Measurements from ENCODE around the gene GTF3C2. TPM values are rescaled to one million over a fixed set of nuclear protein-coding genes. Genes with fewer than 3 reads are reported as not detected.
A peak's percentile ranks its signal among the peaks of the same experiment; 100 is the strongest.
"Not testable (repeated sequence)": the region's sequence is repeated elsewhere in the genome, so short reads cannot be mapped to it uniquely, and the experiment has no call there.

The GTF3C2 gene
- total and polyA plus RNA-seq, 2 donors = 31.1 to 39.9 TPM

DNA sequence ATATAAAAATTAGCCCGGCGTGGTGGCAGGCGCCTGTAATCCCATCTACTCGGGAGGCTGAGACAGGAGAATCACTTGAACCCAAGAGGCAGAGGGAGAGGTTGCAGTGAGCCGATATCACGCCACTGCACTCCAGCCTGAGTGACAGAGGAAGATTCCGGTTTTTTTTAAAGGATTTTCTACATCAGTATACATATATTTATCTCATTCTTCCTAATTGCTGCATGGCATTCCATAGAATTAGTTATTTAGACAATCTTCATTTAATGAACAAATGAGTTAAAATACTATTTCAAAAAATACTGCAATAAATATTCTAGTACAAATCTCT lies 2.0 kb downstream of the GTF3C2 start:
- 99% methylated on average over 7 of the region's 7 CpGs for WGBS
- no peak for DNase-seq (ENCODE audit: low read depth in 6 of 9, low spot score in 9 of 9)
- no peak overlapping the region for H3K4me3 ChIP-seq (ENCODE audit: low read length in 2 of 2)
- peaks cover 0 to 10% of the 10 kb centered on the region in 2 donors for H3K36me3 ChIP-seq (ENCODE audit: control insufficient read depth in 2 of 2, insufficient read depth in 2 of 2, low read length in 1 of 2)
- H3K4me1 ChIP-seq (ENCODE audit: control insufficient read depth in 2 of 2, insufficient read depth in 2 of 2, low read length in 2 of 2) = peaks cover 10 to 18% of the 10 kb centered on the region in 2 donors
- no peak overlapping the region for H3K27ac ChIP-seq (ENCODE audit: low read depth in 1 of 2, low read length in 1 of 2)
- H3K27me3 ChIP-seq (ENCODE audit: control insufficient read depth in 2 of 2, insufficient read depth in 1 of 2, low read length in 1 of 2) = no peaks in the 10 kb centered on the region
- H3K9me3 ChIP-seq (ENCODE audit: control insufficient read depth in 2 of 2, insufficient read depth in 1 of 2, low read length in 1 of 2) = peaks cover 0 to 4% of the 10 kb centered on the region in 2 donors

DNA sequence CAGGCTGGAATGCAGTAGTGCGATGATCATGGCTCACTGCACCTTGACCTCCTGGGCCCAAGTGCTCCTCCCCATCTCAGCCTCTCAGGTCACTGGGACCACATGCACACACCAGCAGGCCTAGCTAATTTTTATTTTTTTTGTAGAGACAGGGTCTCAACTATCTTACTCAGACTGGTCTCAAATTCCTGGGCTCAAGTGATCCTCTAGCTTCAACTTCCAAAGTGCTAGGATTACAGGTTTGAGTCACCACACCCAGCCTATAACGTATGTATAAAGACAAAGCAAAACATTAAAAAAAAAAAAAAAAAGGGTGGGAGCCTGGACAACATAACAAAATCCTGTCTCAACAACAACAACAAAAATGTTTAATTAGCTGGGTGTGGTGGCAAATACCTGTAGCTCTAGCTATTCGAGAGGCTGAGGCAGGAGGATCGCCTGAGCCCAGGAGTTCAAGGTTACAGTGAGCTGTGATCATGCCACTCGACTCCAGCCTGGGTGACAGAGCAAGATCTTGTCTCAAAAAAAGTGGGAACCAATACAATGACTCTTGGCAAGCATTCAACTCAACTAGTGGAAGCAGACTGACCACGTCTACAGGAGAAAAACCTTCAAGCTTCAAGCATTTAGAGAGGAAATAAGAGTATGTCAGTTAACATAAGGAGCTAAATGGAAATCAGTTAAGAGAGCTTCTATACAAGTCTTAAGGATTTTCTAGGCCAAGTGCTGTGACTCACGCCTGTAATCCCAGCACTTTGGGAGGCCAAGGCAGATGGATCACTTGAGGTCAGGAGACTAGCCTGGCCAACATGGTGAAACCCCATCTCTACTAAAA lies 2.6 kb downstream of the GTF3C2 start:
- H3K27ac ChIP-seq (ENCODE audit: low read depth in 1 of 2, low read length in 1 of 2) = no peak overlapping the region
- H3K9me3 ChIP-seq (ENCODE audit: control insufficient read depth in 2 of 2, insufficient read depth in 1 of 2, low read length in 1 of 2) = peaks cover 0 to 4% of the 10 kb centered on the region in 2 donors
- WGBS = 92% methylated on average over 7 of the region's 7 CpGs
- peaks cover 10 to 18% of the 10 kb centered on the region in 2 donors for H3K4me1 ChIP-seq (ENCODE audit: control insufficient read depth in 2 of 2, insufficient read depth in 2 of 2, low read length in 2 of 2)
- no peak for DNase-seq (ENCODE audit: low read depth in 6 of 9, low spot score in 9 of 9)
- H3K4me3 ChIP-seq (ENCODE audit: low read length in 2 of 2) = no peak overlapping the region
- no peaks in the 10 kb centered on the region for H3K27me3 ChIP-seq (ENCODE audit: control insufficient read depth in 2 of 2, insufficient read depth in 1 of 2, low read length in 1 of 2)
- peaks cover 0 to 10% of the 10 kb centered on the region in 2 donors for H3K36me3 ChIP-seq (ENCODE audit: control insufficient read depth in 2 of 2, insufficient read depth in 2 of 2, low read length in 1 of 2)

DNA sequence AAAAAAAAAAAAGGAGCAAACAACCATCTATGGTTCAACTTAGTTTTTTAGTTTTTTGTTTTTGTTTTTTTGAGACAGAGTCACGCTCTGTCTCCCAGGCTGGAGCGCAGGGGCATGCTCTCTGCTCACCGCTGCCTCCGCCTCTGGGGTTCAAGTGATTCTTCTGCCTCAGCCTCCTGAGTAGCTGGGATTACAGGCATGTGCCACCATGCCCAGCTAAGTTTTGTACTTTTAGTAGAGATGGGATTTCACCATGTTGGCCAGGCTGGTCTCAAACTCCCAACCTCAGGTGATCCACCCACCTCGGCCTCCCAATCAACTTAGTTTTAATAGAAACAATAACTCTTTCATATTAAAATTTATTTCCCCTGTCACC lies 3.2 kb downstream of the GTF3C2 start:
- WGBS = over 99% methylated on average over 5 of the region's 5 CpGs
- H3K4me1 ChIP-seq (ENCODE audit: control insufficient read depth in 2 of 2, insufficient read depth in 2 of 2, low read length in 2 of 2) = peaks cover 10 to 18% of the 10 kb centered on the region in 2 donors
- not testable (repeated sequence) for H3K36me3 ChIP-seq (ENCODE audit: control insufficient read depth in 2 of 2, insufficient read depth in 2 of 2, low read length in 1 of 2); DNase-seq (ENCODE audit: low read depth in 6 of 9, low spot score in 9 of 9); H3K27ac ChIP-seq (ENCODE audit: low read depth in 1 of 2, low read length in 1 of 2); H3K27me3 ChIP-seq (ENCODE audit: control insufficient read depth in 2 of 2, insufficient read depth in 1 of 2, low read length in 1 of 2); H3K4me3 ChIP-seq (ENCODE audit: low read length in 2 of 2); H3K9me3 ChIP-seq (ENCODE audit: control insufficient read depth in 2 of 2, insufficient read depth in 1 of 2, low read length in 1 of 2)

DNA sequence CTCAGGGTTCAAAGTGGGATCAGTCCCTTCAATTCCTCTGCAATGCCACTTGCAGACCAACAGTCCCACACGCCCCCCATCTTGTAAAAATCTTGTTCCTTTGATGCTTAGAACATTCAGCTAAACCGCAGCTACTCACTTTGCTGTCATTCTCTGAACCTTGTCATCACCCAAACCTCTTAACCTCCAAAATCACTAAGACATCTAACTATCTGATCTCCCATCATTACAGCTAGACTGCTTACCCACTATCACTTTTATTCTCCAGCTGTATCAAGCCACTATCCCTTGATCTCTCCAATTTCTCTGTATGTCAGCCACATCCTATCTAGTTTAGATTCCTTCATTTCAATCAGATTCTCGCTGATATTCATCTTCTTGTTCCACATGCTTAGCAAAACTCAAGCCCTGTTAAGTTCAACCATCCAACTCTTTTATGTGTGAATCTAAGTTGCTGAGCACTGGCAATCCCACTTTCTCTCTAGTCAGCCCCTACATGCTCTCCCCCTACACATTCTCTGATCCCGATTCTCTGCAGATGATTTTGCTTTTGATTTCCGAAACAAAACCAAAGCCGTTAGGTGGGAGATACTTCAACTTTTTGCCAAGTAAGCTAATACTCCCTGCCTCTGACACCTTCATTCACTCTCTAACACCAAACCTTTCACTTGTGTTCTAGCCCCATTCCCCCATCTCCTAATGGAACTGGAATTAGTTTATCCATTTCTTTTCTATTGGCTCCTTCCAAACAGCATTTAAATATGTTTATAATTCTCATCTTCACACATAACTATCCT lies 4.6 kb downstream of the GTF3C2 start:
- DNase-seq (ENCODE audit: low read depth in 6 of 9, low spot score in 9 of 9) = peak in 1 of 9 donors; percentile 24
- H3K4me1 ChIP-seq (ENCODE audit: control insufficient read depth in 2 of 2, insufficient read depth in 2 of 2, low read length in 2 of 2) = peaks cover 9 to 10% of the 10 kb centered on the region in 2 donors
- WGBS = 51% methylated on average over 6 of the region's 6 CpGs
- H3K36me3 ChIP-seq (ENCODE audit: control insufficient read depth in 2 of 2, insufficient read depth in 2 of 2, low read length in 1 of 2) = peaks cover 0 to 13% of the 10 kb centered on the region in 2 donors
- H3K9me3 ChIP-seq (ENCODE audit: control insufficient read depth in 2 of 2, insufficient read depth in 1 of 2, low read length in 1 of 2) = peaks cover 0 to 4% of the 10 kb centered on the region in 2 donors
- no peak overlapping the region for H3K27ac ChIP-seq (ENCODE audit: low read depth in 1 of 2, low read length in 1 of 2)
- H3K4me3 ChIP-seq (ENCODE audit: low read length in 2 of 2) = no peak overlapping the region
- H3K27me3 ChIP-seq (ENCODE audit: control insufficient read depth in 2 of 2, insufficient read depth in 1 of 2, low read length in 1 of 2) = no peaks in the 10 kb centered on the region

DNA sequence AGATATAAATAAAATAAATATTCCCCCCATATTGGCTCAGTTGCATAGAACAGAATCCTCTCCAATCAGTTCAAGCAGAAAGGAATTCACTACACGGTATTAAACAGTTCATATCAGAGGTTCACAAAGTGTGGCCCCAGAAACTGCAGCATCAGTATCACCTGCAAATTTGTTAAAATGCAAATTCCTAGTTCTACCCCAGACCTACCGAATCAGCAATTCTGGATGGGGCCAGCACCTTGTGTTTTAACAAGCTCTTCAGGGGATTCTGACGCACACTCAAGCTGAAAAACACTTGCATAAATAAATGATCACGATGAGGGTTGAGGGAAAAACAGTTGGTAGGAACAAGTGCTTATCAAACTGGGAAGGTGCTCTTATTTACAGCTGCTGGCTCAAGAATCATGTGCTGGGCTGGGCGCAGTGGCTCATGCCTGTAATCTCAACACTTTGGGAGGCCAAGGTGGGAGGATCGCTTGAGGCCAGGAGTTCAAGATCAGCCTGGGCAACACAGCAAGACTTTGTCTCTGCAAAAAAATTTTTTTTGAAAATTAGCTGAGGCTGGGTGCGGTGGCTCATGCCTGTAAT lies 6.4 kb downstream of the GTF3C2 start:
- H3K4me1 ChIP-seq (ENCODE audit: control insufficient read depth in 2 of 2, insufficient read depth in 2 of 2, low read length in 2 of 2) = peaks cover 6% of the 10 kb centered on the region in 2 donors
- H3K4me3 ChIP-seq (ENCODE audit: low read length in 2 of 2) = no peak overlapping the region
- no peaks in the 10 kb centered on the region for H3K27me3 ChIP-seq (ENCODE audit: control insufficient read depth in 2 of 2, insufficient read depth in 1 of 2, low read length in 1 of 2)
- no peak for DNase-seq (ENCODE audit: low read depth in 6 of 9, low spot score in 9 of 9)
- 98% methylated on average over 7 of the region's 7 CpGs for WGBS
- H3K36me3 ChIP-seq (ENCODE audit: control insufficient read depth in 2 of 2, insufficient read depth in 2 of 2, low read length in 1 of 2) = peaks cover 0 to 16% of the 10 kb centered on the region in 2 donors
- no peaks in the 10 kb centered on the region for H3K9me3 ChIP-seq (ENCODE audit: control insufficient read depth in 2 of 2, insufficient read depth in 1 of 2, low read length in 1 of 2)
- H3K27ac ChIP-seq (ENCODE audit: low read depth in 1 of 2, low read length in 1 of 2) = no peak overlapping the region

DNA sequence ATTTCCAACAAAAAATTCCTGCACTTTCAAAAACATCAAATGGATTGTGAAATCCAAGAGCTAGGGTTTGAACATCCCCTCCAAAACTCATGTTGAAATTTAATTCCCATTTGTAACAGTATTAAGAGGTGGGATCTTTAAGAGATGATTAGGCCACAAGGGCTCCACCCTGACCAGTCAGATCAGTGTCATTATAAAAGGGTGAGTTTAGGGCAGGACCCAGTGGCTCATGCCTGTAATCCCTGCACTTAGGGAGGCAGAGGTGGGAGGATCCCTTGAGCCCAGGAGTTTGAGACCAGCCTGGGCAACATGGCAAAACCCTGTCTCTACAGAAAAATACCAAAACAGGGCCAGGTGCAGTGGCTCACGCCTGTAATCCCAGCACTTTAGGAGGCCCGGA lies 8.9 kb downstream of the GTF3C2 start:
- no peak overlapping the region for H3K4me3 ChIP-seq (ENCODE audit: low read length in 2 of 2)
- peaks cover 3 to 6% of the 10 kb centered on the region in 2 donors for H3K4me1 ChIP-seq (ENCODE audit: control insufficient read depth in 2 of 2, insufficient read depth in 2 of 2, low read length in 2 of 2)
- 95% methylated on average over 2 of the region's 2 CpGs for WGBS
- H3K36me3 ChIP-seq (ENCODE audit: control insufficient read depth in 2 of 2, insufficient read depth in 2 of 2, low read length in 1 of 2) = peaks cover 7 to 22% of the 10 kb centered on the region in 2 donors
- H3K27me3 ChIP-seq (ENCODE audit: control insufficient read depth in 2 of 2, insufficient read depth in 1 of 2, low read length in 1 of 2) = no peaks in the 10 kb centered on the region
- no peaks in the 10 kb centered on the region for H3K9me3 ChIP-seq (ENCODE audit: control insufficient read depth in 2 of 2, insufficient read depth in 1 of 2, low read length in 1 of 2)
- no peak overlapping the region for H3K27ac ChIP-seq (ENCODE audit: low read depth in 1 of 2, low read length in 1 of 2)
- DNase-seq (ENCODE audit: low read depth in 6 of 9, low spot score in 9 of 9) = no peak

DNA sequence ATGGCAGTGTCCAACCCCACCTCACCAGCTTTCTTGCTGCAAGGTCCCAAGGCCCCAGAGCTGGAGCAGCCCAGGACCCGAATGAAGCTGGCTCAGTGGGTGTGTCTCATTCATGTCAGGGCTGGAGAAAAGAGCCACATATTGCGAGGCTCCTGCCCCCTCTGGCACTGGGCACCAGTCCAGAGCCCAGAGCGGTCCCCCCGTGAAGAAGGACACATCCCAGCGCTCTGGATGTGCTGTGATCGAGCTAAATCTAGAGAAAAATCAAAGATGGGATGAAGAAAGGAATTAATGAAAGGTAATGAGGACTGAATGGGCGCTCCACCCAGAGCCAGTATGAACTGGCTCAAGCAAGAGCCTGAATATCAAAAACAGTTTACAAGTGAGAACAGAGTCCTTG lies 20.4 kb downstream of the GTF3C2 start:
- 97% methylated on average over 7 of the region's 7 CpGs for WGBS
- peaks cover 68 to 72% of the 10 kb centered on the region in 2 donors for H3K36me3 ChIP-seq (ENCODE audit: control insufficient read depth in 2 of 2, insufficient read depth in 2 of 2, low read length in 1 of 2)
- no peaks in the 10 kb centered on the region for H3K27me3 ChIP-seq (ENCODE audit: control insufficient read depth in 2 of 2, insufficient read depth in 1 of 2, low read length in 1 of 2)
- no peaks in the 10 kb centered on the region for H3K4me1 ChIP-seq (ENCODE audit: control insufficient read depth in 2 of 2, insufficient read depth in 2 of 2, low read length in 2 of 2)
- no peak for DNase-seq (ENCODE audit: low read depth in 6 of 9, low spot score in 9 of 9)
- no peaks in the 10 kb centered on the region for H3K9me3 ChIP-seq (ENCODE audit: control insufficient read depth in 2 of 2, insufficient read depth in 1 of 2, low read length in 1 of 2)
- H3K27ac ChIP-seq (ENCODE audit: low read depth in 1 of 2, low read length in 1 of 2) = no peak overlapping the region
- H3K4me3 ChIP-seq (ENCODE audit: low read length in 2 of 2) = no peak overlapping the region

DNA sequence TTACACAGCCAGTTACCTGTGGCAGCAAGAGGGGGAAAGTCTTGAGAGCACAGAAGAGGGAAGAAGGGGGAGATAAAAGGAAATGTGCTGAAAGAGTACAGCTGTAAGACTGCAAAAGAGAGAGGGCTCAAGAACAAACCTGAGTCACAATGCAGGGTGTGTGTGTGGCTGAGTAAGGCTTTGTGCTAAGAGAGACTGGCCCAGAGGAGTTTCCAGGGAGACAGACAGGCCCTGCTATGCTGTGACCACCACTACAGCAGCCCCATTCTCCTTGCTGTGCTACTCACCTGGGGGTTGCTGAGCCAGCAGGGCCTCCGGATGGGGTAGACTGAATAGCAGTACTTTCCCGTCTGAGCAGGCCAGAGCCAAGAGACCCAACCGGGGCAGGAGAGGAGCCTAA lies 21.3 kb downstream of the GTF3C2 start:
- H3K27me3 ChIP-seq (ENCODE audit: control insufficient read depth in 2 of 2, insufficient read depth in 1 of 2, low read length in 1 of 2) = no peaks in the 10 kb centered on the region
- no peak for DNase-seq (ENCODE audit: low read depth in 6 of 9, low spot score in 9 of 9)
- H3K9me3 ChIP-seq (ENCODE audit: control insufficient read depth in 2 of 2, insufficient read depth in 1 of 2, low read length in 1 of 2) = no peaks in the 10 kb centered on the region
- no peaks in the 10 kb centered on the region for H3K4me1 ChIP-seq (ENCODE audit: control insufficient read depth in 2 of 2, insufficient read depth in 2 of 2, low read length in 2 of 2)
- no peak overlapping the region for H3K4me3 ChIP-seq (ENCODE audit: low read length in 2 of 2)
- WGBS = 96% methylated on average over 3 of the region's 3 CpGs
- H3K27ac ChIP-seq (ENCODE audit: low read depth in 1 of 2, low read length in 1 of 2) = no peak overlapping the region
- H3K36me3 ChIP-seq (ENCODE audit: control insufficient read depth in 2 of 2, insufficient read depth in 2 of 2, low read length in 1 of 2) = peaks cover 62 to 72% of the 10 kb centered on the region in 2 donors

DNA sequence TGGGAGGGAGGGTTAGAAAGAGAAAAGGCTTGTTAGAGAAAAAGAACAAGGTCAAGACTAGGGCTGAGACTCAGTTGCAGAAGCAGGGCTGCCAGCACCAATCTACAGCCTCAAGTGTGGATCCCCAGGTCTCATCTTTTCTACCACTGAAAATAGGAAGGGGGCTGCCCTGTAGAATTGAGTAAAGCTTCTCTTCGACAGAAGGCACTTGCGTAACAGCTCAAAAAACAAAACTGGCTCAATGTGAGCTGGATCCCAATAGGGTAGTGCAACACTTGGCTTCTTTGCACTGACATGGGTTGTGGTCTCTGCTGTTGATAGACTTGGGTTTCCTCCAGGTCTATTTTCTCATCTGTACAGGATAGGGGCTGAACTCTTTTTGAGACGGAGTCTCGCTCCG lies 31.8 kb downstream of the GTF3C2 start:
- Histone ChIP-seq H3K4me1 (ENCODE audit: control insufficient read depth in 2 of 2, insufficient read depth in 2 of 2, low read length in 2 of 2) (peaks cover 14% of the 10 kb centered on the region in 2 donors), H3K27me3 (ENCODE audit: control insufficient read depth in 2 of 2, insufficient read depth in 1 of 2, low read length in 1 of 2) (no peaks in the 10 kb centered on the region), H3K27ac (ENCODE audit: low read depth in 1 of 2, low read length in 1 of 2) (no peak overlapping the region), H3K36me3 (ENCODE audit: control insufficient read depth in 2 of 2, insufficient read depth in 2 of 2, low read length in 1 of 2) (peaks cover 33 to 36% of the 10 kb centered on the region in 2 donors), H3K4me3 (ENCODE audit: low read length in 2 of 2) (no peak overlapping the region), H3K9me3 (ENCODE audit: control insufficient read depth in 2 of 2, insufficient read depth in 1 of 2, low read length in 1 of 2) (no peaks in the 10 kb centered on the region)
- WGBS = 96% methylated on average over 5 of the region's 5 CpGs
- no peak for DNase-seq (ENCODE audit: low read depth in 6 of 9, low spot score in 9 of 9)

Measured in thymus (tissue), 11 donors.